Testis (tissue), 5 donors: ENCODE measurements around the gene MAP1LC3B2. TPM values are rescaled to one million over a fixed set of nuclear protein-coding genes. Genes with fewer than 3 reads are reported as not detected.

Experiments
- DNase-seq: peaks from one replicate; pipeline ENCODE4 v3.0.0-alpha.2; 2019
- H3K27ac ChIP-seq, 2 donors: fragments of 200-600 bp; sonication (generic); one replicate each; pipeline ENCODE4 v1.5.1; 2019
- H3K27me3 ChIP-seq: fragments of 200-600 bp; sonication (generic); one replicate; pipeline ENCODE4 v1.5.1; 2019
- H3K36me3 ChIP-seq: fragments of 200-600 bp; sonication (generic); one replicate; pipeline ENCODE4 v1.5.1; 2017; ENCODE audit warnings: low read depth; ENCODE audit errors: missing control alignments
- H3K4me1 ChIP-seq: fragments of 200-600 bp; sonication (generic); one replicate; pipeline ENCODE4 v1.5.1; 2019
- H3K4me3 ChIP-seq, 2 donors: fragments of 200-600 bp; sonication (generic); one replicate each; pipeline ENCODE4 v1.5.1; 2017 to 2019
- H3K9me3 ChIP-seq: fragments of 200-600 bp; sonication (generic); one replicate; pipeline ENCODE4 v1.5.1; 2017
- POLR2A ChIP-seq: fragments of 450-650 bp; IDR thresholded peaks from one replicate; pipeline ENCODE4 v1.6.1; 2017; ENCODE audit warnings: antibody characterized with exemption, mild to moderate bottlenecking, moderate library complexity
- WGBS, 2 donors: methylation state at CpG; one replicate each; pipeline ENCODE4 v1.1.5; 2018; 5-methylcytosine and 5-hydroxymethylcytosine counted together
- intact Hi-C: fragments of 100-400 bp; cut with DNase I; formaldehyde crosslinking; loops from one replicate; pipeline ENCODE4 v1.15.1; 2023; ENCODE audit warnings: low total_unique reads
- long read RNA-seq, 2 donors: transcript quantifications; one replicate each; lab custom pipeline, GENCODE V29; 2026
- polyA plus RNA-seq: library from polyadenylated mRNA; stranded (reverse); fragments of 350-450 nt; fragmentation: Illumina TruSeq; extraction: RNeasy Lipid Tissue Mini Kit (QIAGEN cat#74804); gene quantifications from one replicate; pipeline ENCODE4 v1.2.3, GENCODE V29; 2014; ENCODE audit warnings: low read depth, low replicate concordance; ENCODE audit not compliant: insufficient read depth
- total RNA-seq, 2 donors: library from RNA; depleted of rRNA; stranded (reverse); fragments of >200 nt; gene quantifications; one replicate each; pipeline ENCODE4 v1.2.3, GENCODE V29; 2016
- TF ChIP-seq, protein P1 (sequence below), 3 experiments: fragments of 450-650 bp in 2 of 3; fragments of 200-600 bp in 1 of 3; sonication (generic) in 1 of 3; IDR thresholded peaks; one replicate each; pipeline ENCODE4 v1.5.1; 2016 to 2019; ENCODE audit warnings: antibody characterized with exemption in 3 of 3, mild to moderate bottlenecking in 2 of 3, moderate library complexity in 1 of 3

The MAP1LC3B2 gene
- total RNA-seq = 1 to 10 TPM; 1.0 to 1.5 TPM
- 2.1 TPM for polyA plus RNA-seq
- long read RNA-seq, donor 1 = 0 reads
- long read RNA-seq, donor 2 = 0 reads

DNA sequence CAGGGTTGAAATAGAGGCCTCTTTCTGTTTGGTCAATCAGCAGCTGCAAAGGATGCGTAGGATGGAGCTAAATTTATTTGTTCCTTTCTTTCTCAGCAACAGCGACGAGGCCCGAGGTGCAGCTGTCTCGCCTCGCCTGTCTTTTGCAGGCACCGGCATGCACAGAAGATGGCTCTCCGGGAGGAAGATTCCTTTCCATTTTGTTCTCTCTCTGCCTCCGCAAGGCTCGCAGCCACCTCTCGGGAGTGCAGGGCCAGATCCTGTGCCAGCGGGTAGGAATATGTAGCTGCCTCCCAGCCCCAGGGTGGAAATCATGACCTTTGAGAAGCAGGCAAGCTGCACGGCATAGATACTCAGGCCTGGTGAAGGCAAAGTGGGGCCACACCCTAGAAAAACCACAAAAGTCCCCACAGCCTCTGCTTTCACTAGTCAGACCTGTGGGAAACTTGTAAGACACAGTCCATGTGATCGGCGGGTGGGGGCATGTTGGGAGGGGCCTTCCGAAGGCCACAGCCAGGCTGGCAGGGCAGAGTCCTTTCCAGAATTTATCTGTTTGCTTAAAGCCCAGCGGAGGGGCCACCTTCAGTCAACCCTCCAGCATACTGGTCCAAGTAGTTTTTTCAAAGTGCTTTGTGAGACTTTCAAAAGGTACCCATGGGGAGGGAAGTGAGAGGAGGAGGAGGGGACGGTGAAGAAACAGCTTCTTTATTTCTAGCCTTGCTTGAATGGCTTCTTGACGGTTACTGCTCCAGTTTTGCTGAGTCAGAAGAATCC, at the start of gene MAP1LC3B2:
TSS of gene MAP1LC3B2 (plus strand) at position 220 of the 774 bp plus-strand sequence. CDS start 16,562 bp downstream, outside the sequence.
- intact Hi-C loops = no loop called here
- TF ChIP-seq, protein P1, sequence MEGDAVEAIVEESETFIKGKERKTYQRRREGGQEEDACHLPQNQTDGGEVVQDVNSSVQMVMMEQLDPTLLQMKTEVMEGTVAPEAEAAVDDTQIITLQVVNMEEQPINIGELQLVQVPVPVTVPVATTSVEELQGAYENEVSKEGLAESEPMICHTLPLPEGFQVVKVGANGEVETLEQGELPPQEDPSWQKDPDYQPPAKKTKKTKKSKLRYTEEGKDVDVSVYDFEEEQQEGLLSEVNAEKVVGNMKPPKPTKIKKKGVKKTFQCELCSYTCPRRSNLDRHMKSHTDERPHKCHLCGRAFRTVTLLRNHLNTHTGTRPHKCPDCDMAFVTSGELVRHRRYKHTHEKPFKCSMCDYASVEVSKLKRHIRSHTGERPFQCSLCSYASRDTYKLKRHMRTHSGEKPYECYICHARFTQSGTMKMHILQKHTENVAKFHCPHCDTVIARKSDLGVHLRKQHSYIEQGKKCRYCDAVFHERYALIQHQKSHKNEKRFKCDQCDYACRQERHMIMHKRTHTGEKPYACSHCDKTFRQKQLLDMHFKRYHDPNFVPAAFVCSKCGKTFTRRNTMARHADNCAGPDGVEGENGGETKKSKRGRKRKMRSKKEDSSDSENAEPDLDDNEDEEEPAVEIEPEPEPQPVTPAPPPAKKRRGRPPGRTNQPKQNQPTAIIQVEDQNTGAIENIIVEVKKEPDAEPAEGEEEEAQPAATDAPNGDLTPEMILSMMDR (IDR thresholded peaks at IDR 0.05) = no peak
- no peak for TF ChIP-seq POLR2A
- Histone ChIP-seq H3K4me3 (peak within 1 kb of the TSS in 1 of 2 donors; percentile 26), H3K4me1 (peaks cover 11% of the 10 kb centered on the region), H3K27ac (peak within 1 kb of the TSS in 1 of 2 donors; percentile 53), H3K27me3 (no peaks in the 10 kb centered on the region), H3K36me3 (no peaks in the 10 kb centered on the region), H3K9me3 (no peaks in the 10 kb centered on the region)
- peak; percentile 54 for DNase-seq
- 34 to 51% methylated on average over 19 of the region's 19 CpGs for WGBS, 2 donors

DNA sequence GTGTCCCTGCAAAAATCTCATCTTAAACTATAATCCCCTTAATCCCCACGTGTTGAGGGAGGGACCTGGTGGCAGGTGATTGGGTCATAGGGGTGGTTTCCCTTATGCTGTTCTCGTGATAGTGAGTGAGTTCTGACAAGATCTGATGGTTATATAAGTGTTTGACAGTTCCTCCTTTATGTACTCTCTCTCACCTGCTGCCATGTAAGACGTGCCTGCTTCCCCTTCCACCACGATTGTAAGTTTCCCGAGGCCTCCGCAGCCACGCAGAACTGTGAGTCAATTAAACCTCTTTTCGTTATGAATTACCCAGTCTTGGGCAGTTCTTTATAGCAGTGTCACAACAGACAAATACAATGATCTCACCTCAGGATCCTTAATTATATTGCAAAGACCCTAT, 45.2 kb upstream of the MAP1LC3B2 start:
- H3K27ac ChIP-seq = no peak overlapping the region
- no peaks in the 10 kb centered on the region for H3K36me3 ChIP-seq
- H3K4me3 ChIP-seq = no peak overlapping the region
- 92 to 93% methylated on average over 8 of the region's 8 CpGs for WGBS, 2 donors
- intact Hi-C loops = no loop called here
- no peaks in the 10 kb centered on the region for H3K9me3 ChIP-seq
- DNase-seq = no peak
- no peak for TF ChIP-seq POLR2A
- TF ChIP-seq, protein P1 (IDR thresholded peaks at IDR 0.05) = no peak
- no peaks in the 10 kb centered on the region for H3K4me1 ChIP-seq
- H3K27me3 ChIP-seq = no peaks in the 10 kb centered on the region

DNA sequence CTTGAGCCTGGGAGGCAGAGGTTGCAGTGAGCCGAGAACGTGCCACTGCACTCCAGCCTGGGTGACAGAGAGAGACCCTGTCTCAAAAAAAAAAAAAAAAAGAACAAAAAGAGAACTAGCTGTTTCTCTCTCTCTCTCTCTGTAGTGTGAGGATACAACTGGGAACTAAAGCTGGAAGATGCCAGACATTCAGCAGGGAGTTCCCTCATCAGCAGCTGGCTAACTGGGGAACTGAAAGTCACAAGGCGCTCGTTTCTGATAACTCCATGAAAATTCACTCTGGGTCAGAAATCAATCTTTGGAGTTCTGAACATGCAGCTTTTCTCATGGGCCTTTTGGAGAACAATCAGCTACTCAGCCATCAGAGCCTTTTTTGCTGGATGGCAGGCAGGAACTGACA, 43.5 kb upstream of the MAP1LC3B2 start:
- H3K4me3 ChIP-seq = no peak overlapping the region
- DNase-seq = peak; percentile 41
- TF ChIP-seq, protein P1 (IDR thresholded peaks at IDR 0.05) = no peak
- TF ChIP-seq POLR2A = no peak
- no peaks in the 10 kb centered on the region for H3K9me3 ChIP-seq
- WGBS, 2 donors = 39 to 42% methylated on average over 4 of the region's 4 CpGs
- H3K4me1 ChIP-seq = no peaks in the 10 kb centered on the region
- no peaks in the 10 kb centered on the region for H3K36me3 ChIP-seq
- no peaks in the 10 kb centered on the region for H3K27me3 ChIP-seq
- H3K27ac ChIP-seq = no peak overlapping the region
- intact Hi-C loops = no loop called here

DNA sequence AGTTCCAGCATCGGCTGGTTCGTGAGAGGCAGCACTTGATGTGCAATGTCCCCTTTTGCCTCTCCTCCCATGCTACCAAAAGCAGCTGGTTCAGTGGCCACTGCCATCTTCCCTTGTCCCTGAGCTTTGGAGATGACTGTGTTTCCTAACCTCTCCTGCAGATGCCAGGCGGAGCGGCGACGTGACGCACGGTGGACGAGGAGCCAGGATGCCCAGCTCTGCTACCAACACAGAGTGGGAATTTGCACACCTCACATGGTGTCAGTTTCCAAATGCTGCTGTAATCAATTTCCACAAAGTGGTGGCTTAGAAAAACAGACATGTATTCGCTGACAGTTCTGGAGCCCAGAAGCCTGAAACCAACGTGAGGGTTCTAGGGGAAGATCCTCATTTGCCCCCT, 42.5 kb upstream of the MAP1LC3B2 start:
- no peak for DNase-seq
- Histone ChIP-seq H3K27ac (no peak overlapping the region), H3K36me3 (no peaks in the 10 kb centered on the region), H3K9me3 (no peaks in the 10 kb centered on the region), H3K4me1 (no peaks in the 10 kb centered on the region), H3K4me3 (no peak overlapping the region), H3K27me3 (no peaks in the 10 kb centered on the region)
- 91 to 92% methylated on average over 8 to 11 of the region's 11 CpGs for WGBS, 2 donors
- TF ChIP-seq POLR2A = no peak
- intact Hi-C loops = no loop called here

DNA sequence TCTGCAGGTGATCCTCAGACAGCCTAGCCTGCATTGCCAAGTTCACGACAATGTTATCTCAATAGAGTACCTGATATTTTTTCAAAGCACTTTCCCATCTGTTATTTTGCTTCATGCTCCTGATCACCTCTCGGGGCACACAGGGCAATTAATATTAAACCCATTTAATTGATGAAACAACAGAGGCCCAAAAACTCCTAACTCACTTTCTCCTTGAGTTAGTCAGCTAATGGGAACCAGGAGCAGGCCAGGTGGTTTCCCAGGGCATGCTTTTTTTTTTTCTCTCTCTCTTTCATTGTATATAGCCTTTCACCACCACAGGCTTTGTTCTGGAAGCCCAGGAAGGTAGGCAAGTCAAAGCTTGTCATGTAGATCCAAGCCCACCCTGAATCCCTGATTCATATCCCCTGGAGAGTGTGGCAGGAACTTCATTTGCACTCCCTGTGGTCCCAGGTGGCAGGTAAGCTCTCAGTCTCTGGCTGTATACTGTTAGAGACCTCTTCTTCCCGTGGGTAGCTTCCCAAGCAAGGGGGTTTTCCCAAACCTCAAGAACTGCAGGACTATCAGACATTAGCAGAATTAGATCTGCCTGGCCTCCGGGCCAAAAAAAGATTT, 41.6 kb upstream of the MAP1LC3B2 start:
- WGBS, 2 donors = 82 to 83% methylated on average over 4 of the region's 4 CpGs
- no peaks in the 10 kb centered on the region for H3K9me3 ChIP-seq
- no peaks in the 10 kb centered on the region for H3K27me3 ChIP-seq
- no peak for DNase-seq
- H3K27ac ChIP-seq = no peak overlapping the region
- H3K36me3 ChIP-seq = no peaks in the 10 kb centered on the region
- H3K4me1 ChIP-seq = no peaks in the 10 kb centered on the region
- H3K4me3 ChIP-seq = no peak overlapping the region
- TF ChIP-seq POLR2A = no peak
- TF ChIP-seq, protein P1 (IDR thresholded peaks at IDR 0.05) = no peak
- intact Hi-C loops = no loop called here
